Kidney (tissue), 14 donors: Measurements from ENCODE around the gene MEIS2. TPM values are rescaled to one million over a fixed set of nuclear protein-coding genes. Genes with fewer than 3 reads are reported as not detected.

ENCODE experiments used
- DNase-seq, 5 donors: peaks; one replicate each; pipeline ENCODE4 v3.0.0-alpha.2; 2013 to 2020
- FAIRE-seq: peaks from 2 replicates; lab custom pipeline; 2012; peaks lifted over from hg19 to GRCh38; lab: Jason Lieb, UNC
- H3K27ac ChIP-seq, 2 donors: one replicate each; pipeline ENCODE4 v1.7.0; 2013; ENCODE audit warnings: low read depth in 2 of 2, low read length in 2 of 2, inconsistent platforms in 1 of 2
- H3K27me3 ChIP-seq: one replicate; pipeline ENCODE4 v1.7.1; 2013; ENCODE audit warnings: low read length, inconsistent platforms; ENCODE audit not compliant: control insufficient read depth, insufficient read depth
- H3K36me3 ChIP-seq, 3 donors: one replicate each; pipeline versions ENCODE4 v1.7.0 to v1.7.1; 2013; ENCODE audit warnings: low read length in 3 of 3, control low read depth in 1 of 3, inconsistent platforms in 1 of 3; ENCODE audit not compliant: insufficient read depth in 3 of 3, control insufficient read depth in 2 of 3
- H3K4me1 ChIP-seq, 3 donors: one replicate each; pipeline versions ENCODE4 v1.7.0 to v1.7.1; 2013; ENCODE audit warnings: low read length in 3 of 3, inconsistent platforms in 1 of 3, low read depth in 1 of 3; ENCODE audit not compliant: control insufficient read depth in 2 of 3, insufficient read depth in 2 of 3
- H3K4me3 ChIP-seq, 3 donors: one replicate each; pipeline versions ENCODE4 v1.7.0 to v1.8.1; 2013; ENCODE audit warnings: low read length in 3 of 3, control low read depth in 1 of 3, inconsistent platforms in 1 of 3
- H3K9ac ChIP-seq, 3 donors: one replicate each; pipeline versions ENCODE4 v1.7.0 to v1.7.1; 2013; ENCODE audit warnings: low read length in 3 of 3, control low read depth in 1 of 3, inconsistent platforms in 1 of 3
- H3K9me3 ChIP-seq, 3 donors: one replicate each; pipeline versions ENCODE4 v1.7.0 to v1.7.1; 2013; ENCODE audit warnings: low read length in 3 of 3, control low read depth in 1 of 3, inconsistent platforms in 1 of 3; ENCODE audit not compliant: control insufficient read depth in 2 of 3, insufficient read depth in 1 of 3
- CTCF ChIP-seq: IDR thresholded peaks from 3 replicates; pipeline ENCODE4 v1.5.1; 2012; ENCODE audit warnings: mild to moderate bottlenecking, moderate library complexity, borderline replicate concordance; ENCODE audit not compliant: insufficient read depth; ENCODE audit errors: extremely low read depth
- intact Hi-C: fragments of 100-400 bp; cut with DNase I; formaldehyde crosslinking; loops from one replicate; pipeline ENCODE4 v1.11.1; 2022
- polyA plus RNA-seq: library from polyadenylated mRNA; stranded (reverse); fragments of 350-450 nt; fragmentation: Illumina TruSeq; extraction: RNeasy Lipid Tissue Mini Kit (QIAGEN cat#74804); gene quantifications from one replicate; pipeline ENCODE4 v1.2.3, GENCODE V29; 2014; ENCODE audit warnings: low read depth, low replicate concordance; ENCODE audit not compliant: insufficient read depth
- total RNA-seq: library from RNA; stranded (reverse); fragmentation: NEBNext Ultra II Directional; extraction: Animal tissue kit (Norgen Biotek cat#: 25700); gene quantifications from one replicate; pipeline ENCODE4 v1.2.1, GENCODE V29; 2021
- donor health status: control.
- donor health status: control.
- donor health status: control.
- donor health status: control.
- donor health status: control.
- donor health status: DM: yes; HTN: yes; CAD: no.
- donor health status: Normal renal cell carcinoma (clear cell type).

The MEIS2 gene
- total and polyA plus RNA-seq, 2 donors from 2014 or later: 14.7 to 50.9 TPM

GRCh38 chr15:36912311-36912712 lies 188.0 kb downstream of the MEIS2 start:
- Histone ChIP-seq H3K9ac (no peak overlapping the region), H3K27ac (no peak overlapping the region), H3K27me3 (no peaks in the 10 kb centered on the region), H3K4me3 (no peak overlapping the region), H3K36me3 (no peaks in the 10 kb centered on the region), H3K4me1 (peaks cover 0 to 2% (median 0%) of the 10 kb centered on the region in 3 donors), H3K9me3 (no peaks in the 10 kb centered on the region)
- TF ChIP-seq CTCF: no peak
- intact Hi-C loops: no loop called here
- DNase-seq (no peak), FAIRE-seq (no peak)

DNA sequence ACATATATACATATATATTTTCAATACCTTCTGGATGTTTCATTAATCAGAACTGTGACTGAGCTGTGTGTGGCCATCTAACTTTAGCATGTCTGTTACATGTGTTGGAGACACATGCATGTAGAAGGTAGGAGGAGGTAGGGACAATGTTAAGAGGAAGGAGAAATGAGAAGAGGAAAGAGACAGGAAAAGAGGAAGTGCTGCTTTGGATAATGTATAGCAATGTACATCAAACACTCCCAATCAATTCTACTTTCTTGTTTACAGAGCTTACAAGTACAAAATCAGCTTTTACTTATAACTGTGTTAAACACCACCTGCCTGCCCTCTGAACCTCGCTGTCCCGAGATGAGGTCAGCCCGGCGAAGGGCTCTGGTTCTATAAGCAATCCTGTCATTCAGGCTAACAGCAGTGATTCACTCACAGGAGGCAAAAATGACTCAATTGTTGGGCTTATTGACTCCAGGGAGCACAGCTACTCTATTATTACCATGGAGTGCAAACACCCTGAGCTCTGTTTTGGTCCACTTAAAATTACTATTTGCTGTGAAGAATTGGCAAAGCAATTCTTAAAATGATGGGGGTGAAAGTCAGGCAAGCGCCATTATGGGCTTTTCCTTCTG lies 188.9 kb downstream of the MEIS2 start:
- DNase-seq (no peak), FAIRE-seq (no peak)
- Histone ChIP-seq H3K9me3 (no peaks in the 10 kb centered on the region), H3K9ac (no peak overlapping the region), H3K4me1 (peaks cover 0 to 2% (median 0%) of the 10 kb centered on the region in 3 donors), H3K27me3 (no peaks in the 10 kb centered on the region), H3K36me3 (no peaks in the 10 kb centered on the region), H3K4me3 (no peak overlapping the region), H3K27ac (no peak overlapping the region)
- intact Hi-C loops: no loop called here
- TF ChIP-seq CTCF: no peak

GRCh38 chr15:36908991-36909390 lies 191.4 kb downstream of the MEIS2 start:
- Histone ChIP-seq H3K36me3 (no peaks in the 10 kb centered on the region), H3K9me3 (no peaks in the 10 kb centered on the region), H3K9ac (no peak overlapping the region), H3K4me3 (no peak overlapping the region), H3K27me3 (no peaks in the 10 kb centered on the region), H3K4me1 (peaks cover 2 to 10% (median 5%) of the 10 kb centered on the region in 3 donors), H3K27ac (no peak overlapping the region)
- no peak for DNase-seq
- no peak for TF ChIP-seq CTCF
- intact Hi-C loops: no loop called here
- no peak for FAIRE-seq

- H3K27me3 ChIP-seq: no peaks in the 10 kb centered on the region
- intact Hi-C loops: no loop called here
- no peak overlapping the region for H3K9ac ChIP-seq
- peaks cover 4 to 15% (median 5%) of the 10 kb centered on the region in 3 donors for H3K4me1 ChIP-seq
- FAIRE-seq (no peak), DNase-seq (no peak)
- no peak for TF ChIP-seq CTCF
- no peak overlapping the region for H3K27ac ChIP-seq
- H3K36me3 ChIP-seq: no peaks in the 10 kb centered on the region
- H3K9me3 ChIP-seq: no peaks in the 10 kb centered on the region
- H3K4me3 ChIP-seq: no peak overlapping the region
These were observed 193.1 kb downstream of the MEIS2 start for GRCh38 chr15:36907295-36907694.
